HG03575 (cell line): Measurements from ENCODE around the gene KAZN.
"Not testable (repeated sequence)": the region's sequence is repeated elsewhere in the genome, so short reads cannot be mapped to it uniquely, and the experiment has no call there.

Experiments used
- ATAC-seq: cut with Tn5 transposase; IDR thresholded peaks from one replicate; pipeline ENCODE4 v1.9.1; 2021; ENCODE audit not compliant: unreplicated experiment, insufficient number of reproducible peaks, low FRiP score; ENCODE audit errors: extremely low read depth

Gene KAZN

GRCh38 chr1:15122331-15122730, 523.8 kb downstream of the KAZN start:
- no peak for ATAC-seq

GRCh38 chr1:15123270-15123669, 524.8 kb downstream of the KAZN start:
- ATAC-seq, result no peak

- ATAC-seq, result no peak
These were observed 525.4 kb downstream of the KAZN start for GRCh38 chr1:15123925-15124324.

- ATAC-seq, result no peak
These were observed 526.0 kb downstream of the KAZN start for GRCh38 chr1:15124362-15125100.

GRCh38 chr1:15125101-15125745, 526.7 kb downstream of the KAZN start:
- no peak for ATAC-seq

- ATAC-seq, result no peak
These were observed 529.6 kb downstream of the KAZN start for GRCh38 chr1:15128077-15128476.

GRCh38 chr1:15128520-15129313, 530.2 kb downstream of the KAZN start:
- ATAC-seq, result no peak

- no peak for ATAC-seq
These were observed 531.5 kb downstream of the KAZN start for GRCh38 chr1:15129944-15130343.

GRCh38 chr1:15130607-15131006, 532.1 kb downstream of the KAZN start:
- ATAC-seq, result no peak

GRCh38 chr1:15132965-15133364, 534.5 kb downstream of the KAZN start:
- ATAC-seq, result no peak

- no peak for ATAC-seq
These were observed 535.8 kb downstream of the KAZN start for GRCh38 chr1:15134285-15134684.

- not testable (repeated sequence) for ATAC-seq
These were observed 537.1 kb downstream of the KAZN start for GRCh38 chr1:15135604-15136003.

- no peak for ATAC-seq
These were observed 539.3 kb downstream of the KAZN start for GRCh38 chr1:15137809-15138208.

GRCh38 chr1:15139654-15140350, 541.3 kb downstream of the KAZN start:
- no peak for ATAC-seq

GRCh38 chr1:15141935-15142539, 543.6 kb downstream of the KAZN start:
- ATAC-seq, result no peak

GRCh38 chr1:15145327-15145726, 546.8 kb downstream of the KAZN start:
- no peak for ATAC-seq

GRCh38 chr1:15146142-15146680, 547.7 kb downstream of the KAZN start:
- ATAC-seq, result no peak

GRCh38 chr1:15146971-15147376, 548.5 kb downstream of the KAZN start:
- no peak for ATAC-seq

- ATAC-seq, result no peak
These were observed 549.5 kb downstream of the KAZN start for GRCh38 chr1:15148004-15148403.
